AG04450 (cell line): ENCODE results near the gene DUSP6. TPM values are rescaled to one million over a fixed set of nuclear protein-coding genes. Genes with fewer than 3 reads are reported as not detected.

Source experiments
- CTCF ChIA-PET: fragments of 300-600, 350-600 bp; formaldehyde crosslinking; extraction: SDS; loops from one replicate; lab custom pipeline; 2022; ENCODE audit warnings: antibody characterized with exemption, inconsistent platforms; lab: Charles Lee
- POLR2A ChIA-PET: fragments of 350-600 bp; formaldehyde crosslinking; extraction: SDS; loops from one replicate; lab custom pipeline; 2021; ENCODE audit warnings: antibody characterized with exemption, inconsistent platforms; lab: Yijun Ruan, JAX
- DNase-seq: peaks from one replicate; pipeline ENCODE4 v3.0.0-alpha.2; 2011; ENCODE audit warnings: low read depth, low spot score
- H3K27ac ChIP-seq: one replicate; pipeline ENCODE4 v1.5.1; 2012; ENCODE audit warnings: low read depth, low read length, control low read depth
- H3K27me3 ChIP-seq: one replicate; pipeline ENCODE4 v1.6.0; 2012; ENCODE audit warnings: low read length; ENCODE audit not compliant: control insufficient read depth, insufficient read depth
- H3K4me3 ChIP-seq: 2 replicates; pipeline ENCODE4 v1.5.1; 2011; ENCODE audit warnings: mild to moderate bottlenecking, low read depth, low read length, control low read depth
- H3K9me3 ChIP-seq: 2 replicates; pipeline ENCODE4 v1.5.1; 2012; ENCODE audit warnings: low read length; ENCODE audit not compliant: control insufficient read depth, insufficient read depth
- CTCF ChIP-seq: IDR thresholded peaks from 2 replicates; pipeline ENCODE4 v1.5.1; 2011; ENCODE audit warnings: low read depth, low read length, control low read depth, inconsistent platforms
- polyA plus RNA-seq: library from polyadenylated mRNA; depleted of rRNA; stranded (reverse); fragments of >200 nt; gene quantifications from 2 replicates; pipeline ENCODE4 v1.2.3, GENCODE V29; 2011

The DUSP6 gene
- polyA plus RNA-seq, 1 experiment, result 27.9 TPM

GRCh38 chr12:89314060-89314761 lies 38.1 kb downstream of the DUSP6 start:
- Histone ChIP-seq H3K27me3 (no peaks in the 10 kb centered on the region), H3K9me3 (no peaks in the 10 kb centered on the region), H3K27ac (no peak overlapping the region), H3K4me3 (no peak overlapping the region)
- no peak for TF ChIP-seq CTCF
- ChIA-PET CTCF (interaction anchor here (1.0 to 2.0 kb wide), 4 partner anchors 9 to 295 kb away, joined by 3 to 5 read pairs (median 4); no protein-coding TSS in a partner anchor), POLR2A (no interaction called here)
- no peak for DNase-seq

- TF ChIP-seq CTCF, result no peak
- Histone ChIP-seq H3K9me3 (no peaks in the 10 kb centered on the region), H3K27me3 (no peaks in the 10 kb centered on the region), H3K4me3 (no peak overlapping the region), H3K27ac (no peak overlapping the region)
- CTCF ChIA-PET, result interaction anchor here (0.7 kb wide), 1 partner anchor 37 kb away, joined by 3 read pairs; no protein-coding TSS in a partner anchor
- DNase-seq, result no peak
- POLR2A ChIA-PET, result no interaction called here
These were observed 40.5 kb downstream of the DUSP6 start for GRCh38 chr12:89311703-89312293.

GRCh38 chr12:89309815-89310214 lies 42.5 kb downstream of the DUSP6 start:
- no peak for DNase-seq
- H3K27me3 ChIP-seq, result no peaks in the 10 kb centered on the region
- POLR2A ChIA-PET, result no interaction called here
- CTCF ChIA-PET, result no interaction called here
- TF ChIP-seq CTCF, result no peak
- no peaks in the 10 kb centered on the region for H3K9me3 ChIP-seq
- no peak overlapping the region for H3K27ac ChIP-seq
- no peak overlapping the region for H3K4me3 ChIP-seq

- no peak overlapping the region for H3K27ac ChIP-seq
- ChIA-PET POLR2A (no interaction called here), CTCF (no interaction called here)
- no peak overlapping the region for H3K4me3 ChIP-seq
- H3K27me3 ChIP-seq, result no peaks in the 10 kb centered on the region
- TF ChIP-seq CTCF, result no peak
- DNase-seq, result no peak
- H3K9me3 ChIP-seq, result no peaks in the 10 kb centered on the region
These were observed 42.9 kb downstream of the DUSP6 start for GRCh38 chr12:89309440-89309802.
